GM12801 (cell line): ENCODE data around the gene LYRM4.

Experiments used
- CTCF ChIP-seq: IDR thresholded peaks from one replicate; pipeline ENCODE4 v1.5.1; 2011; ENCODE audit warnings: control low read depth; ENCODE audit not compliant: insufficient read length; ENCODE audit errors: extremely low read depth

Gene LYRM4

GRCh38 chr6:5080574-5080973 is 180.2 kb downstream of the LYRM4 start:
- no peak for TF ChIP-seq CTCF

DNA sequence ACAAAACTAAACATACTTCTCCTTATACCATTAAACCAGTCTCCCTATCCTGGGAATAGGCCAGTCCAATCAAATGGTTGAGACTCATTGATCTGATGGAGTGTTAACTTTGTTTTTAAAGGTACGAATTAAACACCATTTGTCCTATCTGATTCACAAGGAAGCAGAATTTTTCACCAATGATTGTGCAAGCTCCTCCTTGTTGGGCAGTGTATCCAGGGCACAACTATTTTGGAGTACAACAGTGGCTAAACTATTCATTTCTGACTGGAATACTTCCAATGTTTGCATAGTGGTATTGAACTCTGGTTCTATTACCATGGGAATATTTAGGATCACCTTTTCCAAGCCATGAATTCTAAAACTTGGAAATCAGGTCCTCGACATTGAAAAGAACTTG is 181.1 kb downstream of the LYRM4 start:
- no peak for TF ChIP-seq CTCF

GRCh38 chr6:5078121-5078669 is 182.6 kb downstream of the LYRM4 start:
- TF ChIP-seq CTCF: no peak

DNA sequence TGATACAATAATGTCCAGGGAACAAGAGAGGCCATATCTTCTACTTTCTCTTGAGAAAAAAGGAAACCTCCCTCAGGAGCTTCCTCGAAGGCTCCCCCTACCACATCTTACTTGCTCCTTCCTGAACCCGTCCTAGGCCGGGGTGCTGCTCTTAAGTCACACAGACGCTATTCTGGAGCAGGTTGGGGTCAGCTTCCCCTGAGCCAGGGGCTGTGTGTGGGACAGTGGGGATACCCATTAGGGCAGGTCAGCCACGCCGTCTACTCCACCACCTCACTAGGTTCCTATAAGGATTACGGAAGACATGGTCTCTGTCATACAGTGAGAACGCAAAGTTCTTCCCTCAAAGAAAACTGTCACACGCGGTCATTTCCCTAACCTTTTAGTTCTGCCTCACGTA is 183.8 kb downstream of the LYRM4 start:
- no peak for TF ChIP-seq CTCF

DNA sequence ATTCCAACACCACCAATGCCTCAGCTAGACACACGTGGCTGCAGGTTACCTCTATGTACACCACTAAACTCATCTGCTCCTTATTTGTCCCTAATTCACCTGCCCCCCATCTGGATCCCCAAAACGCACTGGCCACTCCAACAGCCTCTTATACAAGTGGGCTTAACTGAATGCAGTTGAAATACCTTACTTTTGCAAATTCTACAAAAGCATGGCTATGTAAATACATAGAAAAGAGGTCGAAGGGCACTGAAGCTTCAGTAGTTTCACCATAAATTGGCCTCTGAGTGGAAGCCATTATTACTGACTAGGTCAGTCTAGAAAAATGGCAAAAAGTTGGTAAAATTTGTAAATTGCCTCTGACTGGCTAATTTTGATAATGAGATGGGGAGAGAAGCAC is 186.8 kb downstream of the LYRM4 start:
- TF ChIP-seq CTCF: no peak

DNA sequence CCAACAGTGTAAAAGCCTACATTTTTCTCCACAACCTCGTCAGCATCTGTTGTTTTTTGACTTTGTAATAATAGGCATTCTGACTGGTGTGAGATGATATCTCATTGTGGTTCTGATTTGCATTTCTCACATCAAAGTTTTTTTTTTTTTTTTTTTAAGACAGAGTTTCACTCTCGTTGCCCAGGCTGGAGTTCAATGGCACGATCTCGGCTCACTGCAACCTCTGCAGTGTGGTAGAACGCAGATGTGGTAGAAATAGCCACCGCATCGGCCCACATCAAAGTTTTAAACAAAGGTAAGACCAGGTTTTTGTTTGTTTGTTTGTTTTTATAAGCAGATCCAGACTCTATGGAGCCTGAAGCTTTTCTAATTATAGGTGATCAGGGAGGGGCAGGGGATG is 188.3 kb downstream of the LYRM4 start:
- TF ChIP-seq CTCF: no peak

DNA sequence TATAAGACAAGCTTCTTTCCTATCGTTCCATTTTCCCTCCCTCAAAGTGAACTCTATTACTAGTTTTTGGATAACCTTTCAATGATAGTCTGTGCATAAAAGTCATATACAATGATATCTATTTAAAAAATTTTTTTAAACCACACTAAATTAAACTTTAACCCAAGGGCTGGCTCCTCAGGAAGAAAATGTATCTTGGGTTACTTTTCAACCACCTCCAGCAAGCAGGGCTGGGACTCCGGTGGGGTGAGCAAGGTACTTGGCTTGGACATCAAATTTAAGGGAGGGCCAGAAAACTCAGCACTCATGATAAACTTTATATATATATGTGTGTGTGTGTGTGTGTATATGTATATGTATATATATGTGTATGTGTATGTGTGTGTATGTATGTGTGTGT is 189.5 kb downstream of the LYRM4 start:
- no peak for TF ChIP-seq CTCF

GRCh38 chr6:5068153-5068751 is 192.5 kb downstream of the LYRM4 start:
- no peak for TF ChIP-seq CTCF
